Activated CD4-positive, alpha-beta memory T cell treated with anti-CD3 and anti-CD28 coated beads for 36 hours (primary cell): Measurements from ENCODE around the gene SERINC4. TPM values are rescaled to one million over a fixed set of nuclear protein-coding genes. Genes with fewer than 3 reads are reported as not detected.
A peak's percentile ranks its signal among the peaks of the same experiment; 100 is the strongest.
"Not testable (repeated sequence)": the region's sequence is repeated elsewhere in the genome, so short reads cannot be mapped to it uniquely, and the experiment has no call there.

Experiments used
- CTCF ChIA-PET: fragments of 350-600 bp; sonication (Branson Sonifier 250); formaldehyde crosslinking; loops from one replicate; lab custom pipeline; 2021; ENCODE audit warnings: antibody characterized with exemption, inconsistent platforms; lab: Charles Lee
- POLR2A ChIA-PET: fragments of 350-600 bp; sonication (Branson Sonifier 250); formaldehyde crosslinking; loops from one replicate; lab custom pipeline; 2021; ENCODE audit warnings: antibody characterized with exemption; lab: Charles Lee
- DNase-seq: peaks from one replicate; pipeline ENCODE4 v3.0.0-alpha.2; 2020
- H3K27ac Mint-ChIP-seq: one replicate; pipeline ENCODE4 v1.8.0; 2021; ENCODE audit warnings: mixed read lengths
- H3K27me3 Mint-ChIP-seq: one replicate; pipeline ENCODE4 v1.8.0; 2021; ENCODE audit warnings: mixed read lengths
- H3K36me3 Mint-ChIP-seq: one replicate; pipeline ENCODE4 v1.8.0; 2021; ENCODE audit warnings: mixed read lengths
- H3K4me1 Mint-ChIP-seq: one replicate; pipeline ENCODE4 v1.8.0; 2021; ENCODE audit warnings: low read depth, mixed read lengths
- H3K4me3 Mint-ChIP-seq: one replicate; pipeline ENCODE4 v1.8.0; 2021; ENCODE audit warnings: mild to moderate bottlenecking, mixed read lengths
- H3K9me3 Mint-ChIP-seq: one replicate; pipeline ENCODE4 v1.8.0; 2021; ENCODE audit warnings: mixed read lengths
- intact Hi-C: fragments of 100-400 bp; cut with micrococcal nuclease; formaldehyde crosslinking; loops from one replicate; pipeline ENCODE4 v1.15.1; 2023
- microRNA-seq: library from miRNA; unstranded; fragments of <30 nt; microRNA quantifications from one replicate; pipeline ENCODE4 v1.2.0, GENCODE V29; 2022; ENCODE audit warnings: borderline number of aligned reads, borderline microRNAs expressed, borderline replicate concordance
- total RNA-seq, 2 experiments: library from RNA; stranded (reverse); gene quantifications; one replicate each; pipeline ENCODE4 v1.2.3, GENCODE V29; 2021

Gene SERINC4
- total RNA-seq, 2 experiments from 2014 or later, result 0.10 to 0.15 TPM

GRCh38 chr15:43746903-43747309 is 53.1 kb downstream of the SERINC4 start:
- intact Hi-C loops, result loop anchor here (5.0 to 10.0 kb wide), 3 partner anchors 232 to 540 kb away; partner anchors contain the start of genes GOLM2, LCMT2 and MAP1A

DNA sequence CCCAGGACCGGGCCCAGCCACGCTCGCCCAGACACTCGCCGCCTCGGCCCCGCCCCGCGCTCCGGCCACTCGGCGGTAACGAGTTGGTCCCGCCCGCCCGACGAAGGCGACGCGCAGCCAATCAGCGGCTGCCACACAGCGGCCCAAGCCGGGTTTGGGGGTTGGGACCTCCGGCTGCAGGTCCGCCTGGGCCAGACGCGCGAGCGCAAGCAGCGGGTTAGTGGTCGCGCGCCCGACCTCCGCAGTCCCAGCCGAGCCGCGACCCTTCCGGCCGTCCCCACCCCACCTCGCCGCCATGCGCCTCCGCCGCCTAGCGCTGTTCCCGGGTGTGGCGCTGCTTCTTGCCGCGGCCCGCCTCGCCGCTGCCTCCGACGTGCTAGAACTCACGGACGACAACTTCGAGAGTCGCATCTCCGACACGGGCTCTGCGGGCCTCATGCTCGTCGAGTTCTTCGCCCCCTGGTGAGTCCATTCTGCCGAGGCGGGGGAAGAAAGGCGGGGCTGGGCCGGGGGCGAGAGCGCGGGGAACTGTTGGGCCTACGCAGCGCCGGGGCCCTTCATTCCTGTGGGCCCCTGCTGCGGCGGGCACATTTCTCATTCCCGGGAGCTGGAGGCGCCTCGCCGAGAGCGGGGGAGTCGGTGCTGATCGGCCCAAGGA is 53.6 kb downstream of the SERINC4 start, which contains the start of gene PDIA3:
Gene PDIA3 (plus strand): TSS at position 194 of the 658 bp plus-strand sequence. CDS start 102 bp downstream, at position 296.
- ChIA-PET CTCF (interaction anchor here (1.9 kb wide), 1 partner anchor 31 kb away, joined by 5 read pairs; no protein-coding TSS in a partner anchor), POLR2A (interaction anchor here (0.7 to 1.9 kb wide), 5 partner anchors 14 to 236 kb away, joined by 3 to 5 read pairs (median 4); partner anchors contain the start of gene MFAP1)
- Mint-ChIP-seq H3K27ac (peak within 1 kb of the TSS; percentile 96), H3K4me1 (peaks cover 24% of the 10 kb centered on the region), H3K4me3 (peak within 1 kb of the TSS; percentile 97)
- not testable (repeated sequence) for H3K9me3 Mint-ChIP-seq, H3K36me3 Mint-ChIP-seq, H3K27me3 Mint-ChIP-seq
- intact Hi-C loops, result loop anchor here (5.0 to 10.0 kb wide), 3 partner anchors 232 to 541 kb away; partner anchors contain the start of genes GOLM2, LCMT2 and MAP1A
- DNase-seq, result peak; percentile 92

More at GRCh38 chr15:43746903-43747309, 53.1 kb downstream of the SERINC4 start:
- ChIA-PET CTCF (interaction anchor here (1.9 kb wide), 1 partner anchor 31 kb away, joined by 5 read pairs; no protein-coding TSS in a partner anchor), POLR2A (interaction anchor here (0.7 to 1.9 kb wide), 4 partner anchors 46 to 237 kb away, joined by 3 to 5 read pairs (median 4); partner anchors contain the start of gene MFAP1)
- peak overlapping the region; percentile 97 for H3K4me3 Mint-ChIP-seq
- peak; percentile 41 for DNase-seq
- H3K9me3 Mint-ChIP-seq, H3K36me3 Mint-ChIP-seq, H3K27me3 Mint-ChIP-seq: not testable (repeated sequence)
- H3K27ac Mint-ChIP-seq, result peak overlapping the region; percentile 96
- H3K4me1 Mint-ChIP-seq, result peaks cover 29% of the 10 kb centered on the region

Small RNAs within 50 kb of the gene (microRNA-seq; reads per million reads assigned to microRNA genes)
- gene MIR1282, result not detected

Other genes with a start within 250 kb of the SERINC4 start
- 10 to 100 TPM; 38.6 to 44.2 TPM for gene PPIP5K1, start 210.0 kb downstream of the SERINC4 start, total RNA-seq
- gene CKMT1B, start 206.2 kb downstream of the SERINC4 start, total RNA-seq, result under 1 TPM in 1 of 2 experiments, not detected in 1; 0.36 TPM
- under 1 TPM; 0.44 to 0.57 TPM for gene STRC, start 181.4 kb downstream of the SERINC4 start, total RNA-seq
- gene CATSPER2, start 151.4 kb downstream of the SERINC4 start, total RNA-seq, result 1 to 10 TPM; 5.1 to 5.5 TPM
- under 1 TPM; 0.33 to 0.41 TPM for gene CKMT1A, start 106.4 kb downstream of the SERINC4 start, total RNA-seq
- gene PDIA3, start 53.8 kb downstream of the SERINC4 start, total RNA-seq, result 100 to 1,000 TPM; 286 to 291 TPM
- gene ELL3, start 23.3 kb downstream of the SERINC4 start, total RNA-seq, result 1 to 10 TPM; 2.4 to 2.9 TPM
- 100 to 1,000 TPM; 787 to 817 TPM for gene SERF2, start 7.9 kb downstream of the SERINC4 start, total RNA-seq
- 10 to 100 TPM; 16.7 to 19.1 TPM for gene HYPK, start 379 bp upstream of the SERINC4 start, total RNA-seq
- gene MFAP1, start 24.5 kb upstream of the SERINC4 start, total RNA-seq, result 10 to 100 TPM; 37.2 to 38.0 TPM
- gene WDR76, start 26.8 kb upstream of the SERINC4 start, total RNA-seq, result 10 to 100 TPM; 89.9 to 93.2 TPM